ENCODE results near the gene TTLL10. TPM values are rescaled to one million over a fixed set of nuclear protein-coding genes. Genes with fewer than 3 reads are reported as not detected.
"Not testable (repeated sequence)": the region's sequence is repeated elsewhere in the genome, so short reads cannot be mapped to it uniquely, and the experiment has no call there.

TTLL10 gene
- total RNA-seq, 1 donor, result not detected

DNA sequence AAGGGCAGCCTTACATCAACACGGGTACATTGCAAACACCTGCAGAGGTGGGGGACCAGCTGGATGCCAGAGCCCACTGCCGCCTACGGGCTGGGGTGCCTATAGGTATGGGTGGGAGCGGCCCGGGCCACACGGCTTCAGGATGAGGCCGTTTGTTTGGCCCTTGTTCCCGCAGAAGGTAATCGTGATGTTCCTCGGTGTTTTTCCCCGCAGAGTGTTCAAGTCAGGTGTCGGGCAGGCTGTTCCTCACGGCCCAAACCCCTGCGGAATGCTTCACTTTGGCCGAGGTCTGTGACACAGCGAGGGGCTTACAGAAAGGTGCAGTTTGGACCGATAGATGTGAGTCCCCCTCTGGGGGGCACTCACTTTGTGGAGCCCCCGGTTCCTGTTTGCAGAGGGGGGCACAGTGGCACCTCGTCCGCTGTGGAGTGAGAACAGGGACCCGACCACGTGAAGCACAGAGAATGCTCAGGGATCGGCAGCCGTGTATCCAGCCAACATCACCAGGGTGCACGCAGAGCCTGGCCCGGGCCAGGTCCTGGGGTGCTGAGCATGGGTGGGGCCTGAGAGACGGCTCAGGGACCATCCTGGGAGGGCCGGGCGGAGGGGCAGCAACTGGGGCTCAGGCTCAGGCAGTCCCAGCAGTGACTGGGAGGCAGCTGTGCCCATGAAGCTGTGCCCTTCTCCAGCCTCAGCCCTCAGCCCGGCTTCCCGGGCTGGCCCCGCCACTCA is 453 bp upstream of the TTLL10 start:
- TF ChIP-seq, protein P1, sequence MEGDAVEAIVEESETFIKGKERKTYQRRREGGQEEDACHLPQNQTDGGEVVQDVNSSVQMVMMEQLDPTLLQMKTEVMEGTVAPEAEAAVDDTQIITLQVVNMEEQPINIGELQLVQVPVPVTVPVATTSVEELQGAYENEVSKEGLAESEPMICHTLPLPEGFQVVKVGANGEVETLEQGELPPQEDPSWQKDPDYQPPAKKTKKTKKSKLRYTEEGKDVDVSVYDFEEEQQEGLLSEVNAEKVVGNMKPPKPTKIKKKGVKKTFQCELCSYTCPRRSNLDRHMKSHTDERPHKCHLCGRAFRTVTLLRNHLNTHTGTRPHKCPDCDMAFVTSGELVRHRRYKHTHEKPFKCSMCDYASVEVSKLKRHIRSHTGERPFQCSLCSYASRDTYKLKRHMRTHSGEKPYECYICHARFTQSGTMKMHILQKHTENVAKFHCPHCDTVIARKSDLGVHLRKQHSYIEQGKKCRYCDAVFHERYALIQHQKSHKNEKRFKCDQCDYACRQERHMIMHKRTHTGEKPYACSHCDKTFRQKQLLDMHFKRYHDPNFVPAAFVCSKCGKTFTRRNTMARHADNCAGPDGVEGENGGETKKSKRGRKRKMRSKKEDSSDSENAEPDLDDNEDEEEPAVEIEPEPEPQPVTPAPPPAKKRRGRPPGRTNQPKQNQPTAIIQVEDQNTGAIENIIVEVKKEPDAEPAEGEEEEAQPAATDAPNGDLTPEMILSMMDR (IDR thresholded peaks at IDR 0.05; ENCODE audit: insufficient read depth, low read depth, low read length), result no peak
- DNase-seq (ENCODE audit: low read depth), result no peak
- H3K4me3 ChIP-seq (ENCODE audit: low read depth, low read length), result no peak overlapping the region

DNA sequence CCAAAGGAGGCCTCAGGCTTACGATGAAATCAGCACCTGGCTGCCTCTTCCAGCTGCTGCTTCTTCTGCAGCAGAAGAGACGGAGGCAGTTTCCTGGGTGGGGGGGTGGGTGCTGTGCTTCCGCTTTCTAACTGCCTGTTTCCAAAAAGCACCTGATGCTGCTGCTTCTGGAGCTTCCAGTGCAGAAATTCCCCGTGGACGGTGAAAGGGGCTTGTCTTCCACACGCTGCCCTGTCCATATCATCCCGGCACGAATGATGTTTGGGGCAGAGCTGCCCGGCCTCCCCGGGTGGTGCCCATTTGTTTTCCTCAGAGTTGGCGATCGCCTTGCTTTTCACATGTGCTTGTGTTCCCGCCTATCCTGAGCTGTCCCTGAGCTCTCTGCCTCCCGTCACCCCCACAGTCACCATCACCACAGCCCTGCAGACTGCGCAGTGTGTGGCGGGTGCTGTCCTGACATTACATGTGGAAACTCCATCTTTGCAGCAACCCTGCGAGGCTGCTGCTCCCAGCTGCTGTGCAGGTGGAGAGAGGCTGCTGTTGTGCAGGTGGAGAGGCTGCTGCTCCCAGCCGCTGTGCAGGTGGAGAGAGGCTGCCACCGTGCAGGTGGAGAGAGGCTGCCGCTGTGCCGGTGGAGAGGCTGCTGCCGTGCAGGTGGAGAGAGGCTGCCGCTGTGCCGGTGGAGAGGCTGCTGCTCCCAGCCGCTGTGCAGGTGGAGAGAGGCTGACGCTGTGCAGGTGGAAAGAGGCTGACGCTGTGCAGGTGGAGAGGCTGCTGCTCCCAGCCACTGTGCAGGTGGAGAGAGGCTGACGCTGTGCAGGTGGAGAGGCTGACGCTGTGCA is 1.8 kb downstream of the TTLL10 start:
- H3K4me3 ChIP-seq (ENCODE audit: low read depth, low read length), result no peak overlapping the region
- no peak for DNase-seq (ENCODE audit: low read depth)
- TF ChIP-seq, protein P1 (IDR thresholded peaks at IDR 0.05; ENCODE audit: insufficient read depth, low read depth, low read length), result no peak

DNA sequence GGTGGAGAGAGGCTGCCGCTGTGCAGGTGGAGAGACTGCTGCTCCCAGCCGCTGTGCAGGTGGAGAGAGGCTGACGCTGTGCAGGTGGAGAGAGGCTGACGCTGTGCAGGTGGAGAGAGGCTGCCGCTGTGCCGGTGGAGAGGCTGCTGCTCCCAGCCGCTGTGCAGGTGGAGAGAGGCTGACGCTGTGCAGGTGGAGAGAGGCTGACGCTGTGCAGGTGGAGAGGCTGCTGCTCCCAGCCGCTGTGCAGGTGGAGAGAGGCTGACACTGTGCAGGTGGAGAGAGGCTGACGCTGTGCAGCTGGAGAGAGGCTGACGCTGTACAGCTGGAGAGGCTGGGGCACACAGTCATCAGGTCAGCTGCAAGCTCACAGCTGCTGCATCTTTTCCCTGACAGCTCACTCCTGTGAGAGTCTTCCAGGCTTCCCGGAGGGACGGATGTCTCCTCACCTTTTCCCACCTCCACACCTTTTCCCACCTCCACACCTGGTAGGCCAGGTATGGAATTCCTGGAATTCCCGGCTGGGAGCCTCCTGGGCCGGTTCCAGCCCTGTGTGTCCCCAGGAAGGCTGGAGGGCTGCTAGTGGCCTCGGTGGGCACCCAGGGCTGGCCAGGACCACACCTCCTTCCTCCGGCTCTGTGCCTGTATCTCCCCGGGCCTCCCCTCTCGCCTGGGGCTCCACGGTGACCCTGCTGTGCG is 2.5 kb downstream of the TTLL10 start:
- H3K4me3 ChIP-seq (ENCODE audit: low read depth, low read length); DNase-seq (ENCODE audit: low read depth): not testable (repeated sequence)

DNA sequence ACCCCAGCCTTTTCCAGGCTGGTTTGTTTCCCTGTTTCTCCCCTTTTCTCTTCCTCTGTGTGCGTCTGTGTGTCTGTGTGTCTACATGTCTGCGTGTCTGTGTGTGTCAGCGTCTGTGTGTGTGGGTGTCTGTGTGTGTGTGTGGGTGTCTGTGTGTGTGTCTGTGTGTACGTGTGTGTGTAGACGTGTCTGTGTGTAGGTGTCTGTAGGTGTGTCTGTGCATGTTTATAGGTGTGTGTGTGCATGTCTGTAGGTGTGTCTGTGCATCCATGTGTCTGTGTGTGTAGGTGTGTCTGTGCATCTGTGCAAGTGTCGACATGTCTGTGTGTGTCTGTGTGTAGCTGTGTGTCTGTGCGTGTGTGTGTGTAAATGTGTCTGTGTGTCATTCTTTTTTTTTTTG is 3.3 kb downstream of the TTLL10 start:
- TF ChIP-seq, protein P1 (IDR thresholded peaks at IDR 0.05; ENCODE audit: insufficient read depth, low read depth, low read length), result no peak
- DNase-seq (ENCODE audit: low read depth), result no peak
- H3K4me3 ChIP-seq (ENCODE audit: low read depth, low read length), result no peak overlapping the region

DNA sequence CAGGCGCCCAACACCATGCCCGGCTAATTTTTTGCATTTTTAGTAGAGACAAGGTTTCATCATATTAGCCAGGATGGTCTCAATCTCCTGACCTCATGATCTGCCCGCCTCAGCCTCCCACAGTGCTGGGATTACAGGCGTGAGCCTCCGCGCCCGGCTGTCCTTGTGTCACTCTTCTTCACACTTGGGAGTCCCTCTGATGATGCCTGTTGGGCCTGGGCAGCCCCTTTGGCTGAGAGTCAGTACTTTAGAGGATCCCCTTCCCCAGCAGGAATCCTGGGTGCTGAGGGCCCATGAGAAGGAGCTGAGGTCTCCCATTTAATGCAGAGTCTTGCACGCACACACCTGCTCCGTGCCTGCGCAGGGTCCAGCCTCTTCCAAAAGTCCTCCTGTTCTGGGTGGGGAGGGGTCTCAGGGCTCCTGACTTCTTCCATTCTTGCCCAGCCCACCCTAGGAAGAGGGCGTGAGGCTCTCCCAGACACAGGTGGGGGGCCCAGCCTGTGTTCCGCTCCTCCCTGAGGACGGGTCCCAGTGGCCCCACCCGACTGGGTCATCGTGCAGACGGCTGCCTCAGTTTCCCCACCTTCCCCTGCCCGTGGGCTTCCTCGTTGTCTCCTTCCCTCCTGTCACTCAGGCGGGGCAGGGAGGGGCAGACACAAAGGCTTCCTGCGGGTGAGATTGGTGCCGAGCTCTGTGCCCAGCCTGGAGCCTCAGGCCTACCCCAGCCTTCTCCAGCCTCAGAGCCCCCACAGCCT is 3.9 kb downstream of the TTLL10 start:
- TF ChIP-seq, protein P1 (IDR thresholded peaks at IDR 0.05; ENCODE audit: insufficient read depth, low read depth, low read length), result no peak
- DNase-seq (ENCODE audit: low read depth), result no peak
- H3K4me3 ChIP-seq (ENCODE audit: low read depth, low read length), result no peak overlapping the region

DNA sequence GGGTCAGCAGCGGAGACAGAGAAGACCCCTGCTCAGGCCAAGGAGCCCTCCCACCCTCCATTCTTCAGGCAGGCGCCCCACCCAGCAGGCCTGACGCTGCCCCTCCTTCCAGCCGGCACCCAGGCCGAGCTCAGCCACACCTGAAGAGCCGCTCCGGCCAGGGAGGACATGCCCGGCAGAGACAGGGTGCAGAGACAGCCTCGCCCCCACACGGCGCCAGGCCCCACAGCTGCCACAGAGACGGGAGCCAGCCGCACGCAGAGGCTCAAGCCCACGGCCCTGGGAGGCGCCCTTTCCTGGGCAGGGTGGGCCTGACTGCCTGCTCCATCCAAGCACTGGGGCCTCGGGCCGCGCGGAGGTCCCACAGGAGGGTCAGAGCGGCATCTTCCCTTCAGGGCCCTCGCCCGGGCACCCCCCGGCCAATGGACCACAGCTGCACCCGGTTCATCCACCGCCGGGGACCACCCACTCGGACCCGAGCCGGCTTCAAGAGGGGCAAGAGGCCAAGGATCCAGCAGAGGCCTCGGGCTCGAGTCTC is 5.2 kb downstream of the TTLL10 start:
- no peak for DNase-seq (ENCODE audit: low read depth)
- TF ChIP-seq, protein P1 (IDR thresholded peaks at IDR 0.05; ENCODE audit: insufficient read depth, low read depth, low read length), result no peak
- no peak overlapping the region for H3K4me3 ChIP-seq (ENCODE audit: low read depth, low read length)

Measured in fibroblast of villous mesenchyme (primary cell).